ENCODE data around the gene FREY1. TPM values are rescaled to one million over a fixed set of nuclear protein-coding genes. Genes with fewer than 3 reads are reported as not detected.

FREY1 gene
- total and polyA plus RNA-seq, 9 of the 15 experiments (the other 6 are each of a cell fraction or from before 2014, with no cell fraction given), result 0.25 to 1.5 (median 1.1) TPM; not detected in 5

GRCh38 chr11:45917623-45918330 is 10.7 kb upstream of the FREY1 start, which contains the start of gene PEX16 (continued):
- TF ChIP-seq ARHGAP35 (IDR thresholded peaks at IDR 0.05; ENCODE audit: partially characterized antibody) (no peak), ZNF586 (CRISPR knock-in tag; conservative IDR thresholded peaks at IDR 0.05) (no peak), PYGO2 (tag; IDR thresholded peaks at IDR 0.05) (no peak), PCBP1 (IDR thresholded peaks at IDR 0.05; ENCODE audit: low read depth, low read length, poor library complexity, severe bottlenecking) (no peak), SRSF3 (IDR thresholded peaks at IDR 0.05; ENCODE audit: insufficient read depth, low read length) (no peak), SAFB (IDR thresholded peaks at IDR 0.05; ENCODE audit: borderline replicate concordance, low read depth, low read length) (no peak), RBM17 (IDR thresholded peaks at IDR 0.05; ENCODE audit: borderline replicate concordance, low read depth, low read length) (no peak), ZBED1 (IDR thresholded peaks at IDR 0.05) (no peak), NR2C1 (IDR thresholded peaks at IDR 0.05) (peak; percentile 90), NR2C1 (tag; IDR thresholded peaks at IDR 0.05) (peak; percentile 92), GTF2A2 (tag; IDR thresholded peaks at IDR 0.05) (no peak), ETV1 (tag; conservative IDR thresholded peaks at IDR 0.05; ENCODE audit: low read depth) (peak; percentile 56; the same call in 1 of the 2 replicates), NUFIP1 (IDR thresholded peaks at IDR 0.05; ENCODE audit: partially characterized antibody) (no peak), ZNF398 (CRISPR knock-in tag; IDR thresholded peaks at IDR 0.05) (no peak), ZNF217 (CRISPR knock-in tag; IDR thresholded peaks at IDR 0.05) (no peak), MTA2 (IDR thresholded peaks at IDR 0.05; ENCODE audit: low read depth) (no peak), YBX1 (IDR thresholded peaks at IDR 0.05) (no peak), NCOA2 (IDR thresholded peaks at IDR 0.05; ENCODE audit: partially characterized antibody in 2 of 2) (no peak), ZNF830 (CRISPR knock-in tag; IDR thresholded peaks at IDR 0.05) (no peak), RBFOX2 (IDR thresholded peaks at IDR 0.05; ENCODE audit: low read depth, low read length) (peak; percentile 83)
- TF ChIP-seq, protein P1, sequence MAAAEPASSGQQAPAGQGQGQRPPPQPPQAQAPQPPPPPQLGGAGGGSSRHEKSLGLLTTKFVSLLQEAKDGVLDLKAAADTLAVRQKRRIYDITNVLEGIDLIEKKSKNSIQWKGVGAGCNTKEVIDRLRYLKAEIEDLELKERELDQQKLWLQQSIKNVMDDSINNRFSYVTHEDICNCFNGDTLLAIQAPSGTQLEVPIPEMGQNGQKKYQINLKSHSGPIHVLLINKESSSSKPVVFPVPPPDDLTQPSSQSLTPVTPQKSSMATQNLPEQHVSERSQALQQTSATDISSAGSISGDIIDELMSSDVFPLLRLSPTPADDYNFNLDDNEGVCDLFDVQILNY (CRISPR knock-in tag; IDR thresholded peaks at IDR 0.05), result no peak
- TF ChIP-seq, protein P2, sequence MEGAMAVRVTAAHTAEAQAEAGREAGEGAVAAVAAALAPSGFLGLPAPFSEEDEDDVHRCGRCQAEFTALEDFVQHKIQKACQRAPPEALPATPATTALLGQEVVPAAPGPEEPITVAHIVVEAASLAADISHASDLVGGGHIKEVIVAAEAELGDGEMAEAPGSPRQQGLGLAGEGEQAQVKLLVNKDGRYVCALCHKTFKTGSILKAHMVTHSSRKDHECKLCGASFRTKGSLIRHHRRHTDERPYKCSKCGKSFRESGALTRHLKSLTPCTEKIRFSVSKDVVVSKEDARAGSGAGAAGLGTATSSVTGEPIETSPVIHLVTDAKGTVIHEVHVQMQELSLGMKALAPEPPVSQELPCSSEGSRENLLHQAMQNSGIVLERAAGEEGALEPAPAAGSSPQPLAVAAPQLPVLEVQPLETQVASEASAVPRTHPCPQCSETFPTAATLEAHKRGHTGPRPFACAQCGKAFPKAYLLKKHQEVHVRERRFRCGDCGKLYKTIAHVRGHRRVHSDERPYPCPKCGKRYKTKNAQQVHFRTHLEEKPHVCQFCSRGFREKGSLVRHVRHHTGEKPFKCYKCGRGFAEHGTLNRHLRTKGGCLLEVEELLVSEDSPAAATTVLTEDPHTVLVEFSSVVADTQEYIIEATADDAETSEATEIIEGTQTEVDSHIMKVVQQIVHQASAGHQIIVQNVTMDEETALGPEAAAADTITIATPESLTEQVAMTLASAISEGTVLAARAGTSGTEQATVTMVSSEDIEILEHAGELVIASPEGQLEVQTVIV (CRISPR knock-in tag; IDR thresholded peaks at IDR 0.05; ENCODE audit: borderline replicate concordance), result no peak

All from K562 (cell line).